Astrocyte (in vitro differentiated cells and primary cell): ENCODE results near the gene SPTBN1. TPM values are rescaled to one million over a fixed set of nuclear protein-coding genes. Genes with fewer than 3 reads are reported as not detected.

ENCODE experiments used
- DNase-seq: peaks from one replicate; pipeline ENCODE4 v3.0.0-alpha.2; 2010; ENCODE audit warnings: low read depth
- FAIRE-seq: peaks from 2 replicates; lab custom pipeline; 2011; peaks lifted over from hg19 to GRCh38; lab: Jason Lieb, UNC
- H2AFZ ChIP-seq: 2 replicates; pipeline ENCODE4 v1.6.0; 2012; ENCODE audit warnings: low read depth, low read length, inconsistent platforms
- H3K27ac ChIP-seq: 2 replicates; pipeline ENCODE4 v1.5.1; 2011; ENCODE audit warnings: low read depth, low read length, inconsistent platforms
- H3K27me3 ChIP-seq: 2 replicates; pipeline ENCODE4 v1.6.0; 2011; ENCODE audit warnings: low read length, inconsistent platforms; ENCODE audit not compliant: insufficient read depth
- H3K36me3 ChIP-seq: 2 replicates; pipeline ENCODE4 v1.5.1; 2011; ENCODE audit warnings: low read length, inconsistent platforms; ENCODE audit not compliant: insufficient read depth
- H3K4me1 ChIP-seq: 2 replicates; pipeline ENCODE4 v1.5.1; 2011; ENCODE audit warnings: low read length, inconsistent platforms; ENCODE audit not compliant: insufficient read depth
- H3K4me2 ChIP-seq: 2 replicates; pipeline ENCODE4 v1.6.0; 2012; ENCODE audit warnings: low read length, inconsistent platforms
- H3K4me3 ChIP-seq: 2 replicates; pipeline ENCODE4 v1.5.1; 2011; ENCODE audit warnings: low read depth, mild to moderate bottlenecking, low read length, inconsistent platforms; ENCODE audit not compliant: insufficient read depth
- H3K79me2 ChIP-seq: 2 replicates; pipeline ENCODE4 v1.6.0; 2012; ENCODE audit warnings: mild to moderate bottlenecking, low read length, inconsistent platforms; ENCODE audit not compliant: insufficient read depth
- H3K9ac ChIP-seq: 2 replicates; pipeline ENCODE4 v1.6.0; 2012; ENCODE audit warnings: mild to moderate bottlenecking, low read length, inconsistent platforms
- H3K9me3 ChIP-seq: 2 replicates; pipeline ENCODE4 v1.5.1; 2012; ENCODE audit warnings: low read depth, mild to moderate bottlenecking, low read length, inconsistent platforms; ENCODE audit not compliant: insufficient read depth
- H4K20me1 ChIP-seq: 2 replicates; pipeline ENCODE4 v1.6.0; 2012; ENCODE audit warnings: low read length, inconsistent platforms; ENCODE audit not compliant: insufficient read depth
- H3K27ac Mint-ChIP-seq: one replicate; pipeline ENCODE4 v1.8.0; 2021; ENCODE audit warnings: mild to moderate bottlenecking, mixed read lengths; ENCODE audit not compliant: unreplicated experiment
- H3K27me3 Mint-ChIP-seq: one replicate; pipeline ENCODE4 v1.8.0; 2021; ENCODE audit warnings: low read depth, mixed read lengths; ENCODE audit not compliant: unreplicated experiment
- H3K36me3 Mint-ChIP-seq: one replicate; pipeline ENCODE4 v1.8.0; 2021; ENCODE audit warnings: low read depth, mixed read lengths; ENCODE audit not compliant: unreplicated experiment
- H3K4me1 Mint-ChIP-seq: one replicate; pipeline ENCODE4 v1.8.0; 2021; ENCODE audit warnings: low read depth, mixed read lengths; ENCODE audit not compliant: unreplicated experiment
- H3K4me3 Mint-ChIP-seq: one replicate; pipeline ENCODE4 v1.8.0; 2021; ENCODE audit warnings: mild to moderate bottlenecking, moderate library complexity, mixed read lengths; ENCODE audit not compliant: unreplicated experiment
- H3K9me3 Mint-ChIP-seq: one replicate; pipeline ENCODE4 v1.8.0; 2021; ENCODE audit warnings: mild to moderate bottlenecking, mixed read lengths; ENCODE audit not compliant: unreplicated experiment
- EZH2 ChIP-seq: IDR thresholded peaks from 2 replicates; pipeline ENCODE4 v1.6.1; 2012; ENCODE audit warnings: mild to moderate bottlenecking, low read length, inconsistent platforms; ENCODE audit not compliant: insufficient read depth
- total RNA-seq: library from RNA; stranded (reverse); gene quantifications from 2 replicates; pipeline ENCODE4 v1.2.1, GENCODE V29; 2021
- TF ChIP-seq, protein P1 (sequence below): IDR thresholded peaks from 2 replicates; pipeline ENCODE4 v1.5.1; 2011; ENCODE audit warnings: low read depth, mild to moderate bottlenecking, inconsistent platforms, low read length, moderate library complexity; ENCODE audit not compliant: insufficient read depth

The SPTBN1 gene
- total RNA-seq, 1 donor from 2014 or later, result 311 TPM

DNA sequence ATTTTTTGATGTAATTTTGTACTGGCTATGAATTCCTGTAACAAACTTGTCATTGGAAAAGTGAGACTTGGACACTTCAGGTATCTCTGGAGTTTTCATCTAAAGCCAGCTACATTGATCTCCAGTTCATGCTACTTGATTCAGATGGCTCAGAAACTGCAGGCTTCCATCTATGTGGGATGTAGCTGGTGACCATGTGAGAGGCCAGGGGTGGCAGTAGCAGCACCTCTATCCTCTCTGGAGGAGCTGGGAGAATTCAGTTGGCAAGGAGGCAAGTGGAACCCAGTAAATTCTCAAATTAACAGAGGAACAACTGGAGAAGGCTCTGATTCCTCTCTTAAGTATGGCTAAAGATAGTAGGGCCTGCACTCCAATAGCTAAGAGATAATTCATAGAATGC lies 10.0 kb upstream of the SPTBN1 start:
- DNase-seq (no peak), FAIRE-seq (no peak)
- Histone ChIP-seq H3K4me2 (no peak overlapping the region), H3K4me3 (no peak overlapping the region), H2AFZ (no peak overlapping the region), H3K27me3 (peaks cover 2% of the 10 kb centered on the region), H3K79me2 (no peaks in the 10 kb centered on the region), H3K36me3 (no peaks in the 10 kb centered on the region), H3K27ac (no peak overlapping the region), H3K9ac (no peak overlapping the region), H3K4me1 (no peaks in the 10 kb centered on the region), H4K20me1 (no peaks in the 10 kb centered on the region), H3K9me3 (no peaks in the 10 kb centered on the region)
- Mint-ChIP-seq H3K36me3 (no peaks in the 10 kb centered on the region), H3K27me3 (no peaks in the 10 kb centered on the region), H3K9me3 (no peaks in the 10 kb centered on the region), H3K4me3 (no peak overlapping the region), H3K27ac (no peak overlapping the region), H3K4me1 (peaks cover 7% of the 10 kb centered on the region)
- no peak for TF ChIP-seq EZH2
- TF ChIP-seq, protein P1, sequence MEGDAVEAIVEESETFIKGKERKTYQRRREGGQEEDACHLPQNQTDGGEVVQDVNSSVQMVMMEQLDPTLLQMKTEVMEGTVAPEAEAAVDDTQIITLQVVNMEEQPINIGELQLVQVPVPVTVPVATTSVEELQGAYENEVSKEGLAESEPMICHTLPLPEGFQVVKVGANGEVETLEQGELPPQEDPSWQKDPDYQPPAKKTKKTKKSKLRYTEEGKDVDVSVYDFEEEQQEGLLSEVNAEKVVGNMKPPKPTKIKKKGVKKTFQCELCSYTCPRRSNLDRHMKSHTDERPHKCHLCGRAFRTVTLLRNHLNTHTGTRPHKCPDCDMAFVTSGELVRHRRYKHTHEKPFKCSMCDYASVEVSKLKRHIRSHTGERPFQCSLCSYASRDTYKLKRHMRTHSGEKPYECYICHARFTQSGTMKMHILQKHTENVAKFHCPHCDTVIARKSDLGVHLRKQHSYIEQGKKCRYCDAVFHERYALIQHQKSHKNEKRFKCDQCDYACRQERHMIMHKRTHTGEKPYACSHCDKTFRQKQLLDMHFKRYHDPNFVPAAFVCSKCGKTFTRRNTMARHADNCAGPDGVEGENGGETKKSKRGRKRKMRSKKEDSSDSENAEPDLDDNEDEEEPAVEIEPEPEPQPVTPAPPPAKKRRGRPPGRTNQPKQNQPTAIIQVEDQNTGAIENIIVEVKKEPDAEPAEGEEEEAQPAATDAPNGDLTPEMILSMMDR, result no peak

DNA sequence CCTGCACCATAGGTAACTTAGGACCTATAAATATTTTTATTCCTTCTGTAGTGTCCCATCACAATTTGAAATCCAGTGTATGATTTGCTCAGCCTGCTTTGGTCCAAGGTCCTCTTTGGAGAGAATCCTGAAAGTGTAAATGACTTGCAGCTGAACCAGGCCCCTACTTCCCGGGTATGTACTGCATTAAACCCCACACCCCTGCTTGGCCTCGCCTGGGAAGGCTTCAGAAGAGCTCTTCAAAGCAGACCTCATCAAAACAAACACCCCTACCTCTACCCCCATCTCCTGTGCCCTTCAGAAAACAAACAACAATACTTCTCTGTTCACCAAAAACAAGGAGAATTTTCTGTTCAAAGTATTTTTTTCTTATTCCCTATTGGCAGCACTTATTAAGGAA lies 9.5 kb upstream of the SPTBN1 start:
- no peak overlapping the region for H3K27ac Mint-ChIP-seq
- no peaks in the 10 kb centered on the region for H3K9me3 Mint-ChIP-seq
- TF ChIP-seq EZH2, result no peak
- TF ChIP-seq, protein P1, result no peak
- H3K4me1 ChIP-seq, result no peaks in the 10 kb centered on the region
- H3K27me3 ChIP-seq, result peaks cover 2% of the 10 kb centered on the region
- no peak overlapping the region for H3K4me3 Mint-ChIP-seq
- no peaks in the 10 kb centered on the region for H4K20me1 ChIP-seq
- H3K27me3 Mint-ChIP-seq, result no peaks in the 10 kb centered on the region
- H3K4me3 ChIP-seq, result no peak overlapping the region
- H2AFZ ChIP-seq, result no peak overlapping the region
- FAIRE-seq (no peak), DNase-seq (no peak)
- no peaks in the 10 kb centered on the region for H3K79me2 ChIP-seq
- H3K27ac ChIP-seq, result no peak overlapping the region
- H3K36me3 ChIP-seq, result no peaks in the 10 kb centered on the region
- no peaks in the 10 kb centered on the region for H3K36me3 Mint-ChIP-seq
- H3K9ac ChIP-seq, result no peak overlapping the region
- H3K9me3 ChIP-seq, result no peaks in the 10 kb centered on the region
- peaks cover 6% of the 10 kb centered on the region for H3K4me1 Mint-ChIP-seq
- no peak overlapping the region for H3K4me2 ChIP-seq

DNA sequence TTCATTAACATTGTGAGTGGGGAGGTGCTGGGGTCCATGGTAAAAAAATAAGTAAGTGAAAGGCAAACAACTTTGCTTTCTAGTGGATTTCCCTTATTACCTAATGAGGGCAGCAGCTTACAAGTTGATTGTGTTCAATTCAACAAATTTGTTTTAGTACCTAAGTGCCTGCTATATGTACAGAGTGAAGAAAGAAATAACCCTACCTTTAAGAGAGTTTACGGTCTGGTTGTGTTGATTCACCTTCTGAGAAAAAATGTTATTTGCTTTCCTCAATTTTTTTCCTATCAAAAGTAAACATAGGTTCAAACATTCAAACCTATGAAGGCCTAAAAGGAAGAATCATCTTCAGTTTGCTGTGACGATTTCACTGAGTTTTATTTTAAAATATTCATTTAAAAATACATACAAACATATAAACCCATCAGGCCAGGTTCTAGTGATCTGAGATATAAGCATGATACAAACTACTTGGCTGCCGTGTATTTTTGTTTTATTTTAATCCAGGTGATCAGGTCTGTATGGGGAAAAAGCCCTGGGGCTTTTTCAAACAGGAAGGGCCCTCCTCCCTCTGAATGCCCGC lies 1.5 kb upstream of the SPTBN1 start:
- H3K4me1 ChIP-seq, result peaks cover 22% of the 10 kb centered on the region
- no peaks in the 10 kb centered on the region for H3K9me3 ChIP-seq
- Mint-ChIP-seq H3K27ac (peak overlapping the region; percentile 41), H3K4me3 (peak overlapping the region; percentile 83), H3K36me3 (no peaks in the 10 kb centered on the region), H3K27me3 (no peaks in the 10 kb centered on the region), H3K4me1 (peaks cover 18% of the 10 kb centered on the region), H3K9me3 (no peaks in the 10 kb centered on the region)
- peak overlapping the region; percentile 100 for H3K4me2 ChIP-seq
- peak overlapping the region; percentile 86 for H3K9ac ChIP-seq
- H2AFZ ChIP-seq, result peak overlapping the region; percentile 99
- DNase-seq, result no peak
- no peak for FAIRE-seq
- H4K20me1 ChIP-seq, result peaks cover 25% of the 10 kb centered on the region
- H3K79me2 ChIP-seq, result peaks cover 26% of the 10 kb centered on the region
- peak overlapping the region; percentile 94 for H3K4me3 ChIP-seq
- H3K27ac ChIP-seq, result no peak overlapping the region
- TF ChIP-seq, protein P1, result no peak
- no peak for TF ChIP-seq EZH2
- H3K36me3 ChIP-seq, result no peaks in the 10 kb centered on the region
- peaks cover 2% of the 10 kb centered on the region for H3K27me3 ChIP-seq
